Nucleus accumbens (tissue), 56 donors: Measurements from ENCODE around the gene SPINK1.
"Not testable (repeated sequence)": the region's sequence is repeated elsewhere in the genome, so short reads cannot be mapped to it uniquely, and the experiment has no call there.

Source experiments
- DNase-seq, 56 donors: peaks; one replicate each; lab custom pipeline; 2025; lab: John Stamatoyannopoulos, UW

Gene SPINK1

DNA sequence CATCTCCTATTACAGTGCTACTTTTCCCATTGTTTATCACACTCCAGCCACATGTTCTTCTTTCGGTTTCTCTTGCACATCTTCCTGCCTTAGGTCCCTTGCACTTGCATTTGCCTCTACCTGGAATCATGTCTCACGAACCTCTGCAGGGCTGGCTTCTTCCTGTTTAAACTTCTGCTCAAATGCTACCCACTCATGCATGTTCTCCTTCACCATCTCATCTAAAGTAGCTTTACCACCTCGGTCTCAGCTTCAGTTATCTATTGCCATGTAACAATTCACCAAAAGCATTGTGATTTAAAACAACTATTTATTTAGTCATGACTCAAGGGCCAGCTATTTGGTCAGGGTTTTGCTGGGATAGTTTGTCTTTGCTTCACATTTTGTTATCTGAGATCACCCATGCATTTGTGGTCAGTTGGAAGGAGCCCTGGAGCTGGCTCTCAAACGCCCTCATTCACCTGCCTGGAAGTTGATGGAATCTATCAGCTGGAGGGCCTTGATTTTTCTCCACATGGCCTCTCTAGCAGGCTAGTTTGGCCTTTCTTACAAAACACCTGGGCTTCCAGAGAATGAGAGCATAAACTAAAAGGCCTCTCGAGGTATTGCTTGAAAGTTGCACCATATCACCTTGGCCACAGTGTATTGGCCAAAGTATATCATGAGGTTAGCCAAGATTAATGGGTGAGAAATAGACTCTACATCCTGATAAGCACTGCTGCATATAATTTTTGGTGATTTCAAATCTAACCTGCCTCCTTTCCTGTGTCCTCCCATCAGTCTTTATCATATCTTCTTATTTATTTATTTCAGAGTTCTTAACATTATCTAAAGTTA is 21.4 kb downstream of the SPINK1 start:
- DNase-seq = no peak

DNA sequence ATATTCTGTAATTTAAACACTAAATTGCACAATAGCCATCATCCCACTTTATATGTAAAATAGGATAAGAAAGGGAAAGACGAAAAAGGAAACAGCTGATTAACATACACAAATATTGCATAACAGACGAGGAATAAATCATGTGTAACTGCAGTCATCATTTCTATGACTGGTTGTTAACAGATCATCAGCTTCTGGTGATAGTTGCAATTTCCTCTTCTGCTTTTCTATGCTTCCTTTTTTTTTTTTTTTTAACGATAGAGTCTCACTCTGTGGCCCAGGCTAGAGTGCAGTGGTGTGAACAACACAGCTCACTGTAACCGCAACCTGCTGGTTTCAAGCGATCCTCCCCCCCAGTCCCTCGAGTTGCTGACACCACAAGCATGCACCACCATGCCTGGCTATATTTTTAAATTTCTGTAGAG is 26.4 kb downstream of the SPINK1 start:
- DNase-seq = no peak

DNA sequence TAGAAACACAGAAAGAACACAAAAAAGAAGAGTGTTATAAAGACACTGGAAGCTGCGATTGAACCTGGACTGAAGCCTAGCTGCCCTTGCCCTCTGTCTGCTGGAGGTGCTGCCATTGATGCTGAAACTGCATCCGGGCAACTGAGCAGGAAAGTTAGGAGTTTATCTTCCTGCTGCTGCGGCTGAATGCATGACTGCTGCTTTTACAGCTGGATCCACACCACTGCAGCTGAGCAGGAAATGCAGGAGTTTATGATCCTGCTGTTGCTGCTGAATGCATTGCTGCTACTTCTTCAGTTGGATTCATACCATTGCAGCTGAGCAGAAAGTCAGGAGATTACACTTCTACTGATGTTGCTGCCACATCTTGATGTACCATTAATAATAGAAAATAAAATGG is 27.1 kb downstream of the SPINK1 start:
- no peak for DNase-seq

DNA sequence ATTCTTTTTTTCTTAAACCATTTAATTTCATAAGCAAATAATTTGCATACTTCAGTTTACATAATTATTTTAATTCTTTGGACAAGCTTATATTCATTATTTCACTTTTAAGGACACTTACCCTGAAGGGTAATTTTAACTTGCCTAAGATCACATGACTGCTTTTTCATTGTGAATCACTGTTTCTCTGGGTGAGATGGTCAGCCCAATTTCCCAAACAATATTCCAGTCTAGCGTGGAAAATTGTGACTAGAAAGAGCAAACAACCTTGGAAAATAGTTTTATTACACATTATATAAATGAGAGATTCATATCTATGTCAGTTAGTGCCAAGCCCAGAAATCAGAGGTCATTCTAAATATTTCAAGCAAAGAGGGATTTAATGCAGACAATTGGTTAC is 27.5 kb downstream of the SPINK1 start:
- no peak for DNase-seq

- DNase-seq = not testable (repeated sequence)
Observed at GRCh38 chr5:147803161-147803560, 28.3 kb downstream of the SPINK1 start.

- no peak for DNase-seq
Observed at GRCh38 chr5:147801461-147801860, 30.0 kb downstream of the SPINK1 start.

DNA sequence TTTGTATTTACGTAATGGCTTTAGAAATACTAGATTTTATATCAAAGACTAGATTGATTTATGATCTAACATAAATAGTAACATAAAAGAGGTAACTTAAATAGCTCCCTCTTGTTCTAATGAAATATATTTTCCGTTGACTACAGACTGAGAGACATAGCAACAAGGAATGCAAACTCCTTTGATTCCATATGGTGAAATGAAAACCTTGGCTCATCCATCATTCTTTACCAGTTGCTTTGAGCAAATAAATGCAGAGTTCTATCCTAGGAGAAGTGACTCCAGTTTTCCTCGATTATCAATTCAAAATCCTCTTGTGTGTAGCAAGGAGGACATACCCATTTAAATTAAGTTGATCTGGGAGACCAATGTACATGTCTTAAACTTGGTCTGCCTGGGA is 31.0 kb downstream of the SPINK1 start:
- DNase-seq = no peak

DNA sequence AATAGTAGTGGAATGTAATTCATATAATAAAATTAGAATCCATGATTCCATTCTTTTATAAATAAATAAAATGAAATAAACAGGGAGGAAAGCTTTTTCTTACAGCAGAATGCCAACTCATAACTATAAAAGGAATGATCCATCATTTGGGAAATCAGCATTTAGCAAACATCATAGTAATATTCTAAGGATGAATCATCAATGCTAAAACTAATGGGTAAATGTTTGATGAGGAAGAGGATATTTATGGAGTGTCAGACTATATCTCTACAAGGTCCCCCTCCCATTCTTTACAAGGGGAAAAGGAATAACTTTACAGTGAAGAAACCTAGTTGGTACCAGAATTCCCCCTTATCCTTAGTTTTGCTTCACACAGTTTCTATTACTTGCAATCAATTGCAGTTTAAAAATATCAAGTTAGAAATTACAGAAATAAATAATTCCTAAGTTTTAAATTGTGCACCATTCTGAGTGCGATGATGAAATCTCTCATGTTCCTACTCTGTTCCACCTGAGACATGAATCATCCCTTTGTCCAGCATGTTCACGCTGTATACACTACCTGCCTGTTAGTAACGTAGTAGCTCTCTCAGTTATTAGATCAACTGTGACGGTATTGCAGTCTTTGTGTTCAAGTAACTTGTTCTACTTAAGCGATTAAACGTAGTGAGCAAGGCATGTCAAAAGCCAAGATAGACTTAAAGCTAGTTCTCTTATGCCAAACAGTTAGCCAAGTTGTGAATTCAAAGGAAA is 34.7 kb downstream of the SPINK1 start:
- DNase-seq = no peak

DNA sequence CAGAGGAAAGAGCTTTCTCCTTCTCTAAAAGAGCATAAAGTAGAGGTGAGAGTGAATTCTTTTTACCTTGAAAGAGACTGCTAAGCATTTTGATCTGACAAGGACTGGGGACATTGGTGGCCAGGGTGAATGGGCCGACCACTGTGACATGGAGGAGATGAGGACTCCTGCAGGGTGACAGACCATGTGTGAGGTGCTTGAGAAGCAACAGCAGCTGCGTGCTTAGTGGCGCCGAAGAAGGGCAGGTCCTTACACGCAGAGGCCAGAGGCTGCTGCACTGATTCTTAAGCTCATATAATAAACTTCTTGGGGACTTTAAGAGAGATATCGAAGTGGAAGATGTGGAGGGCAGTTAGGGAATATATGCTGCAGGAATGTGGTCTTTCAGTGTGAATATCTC is 40.3 kb downstream of the SPINK1 start:
- DNase-seq = no peak

GRCh38 chr5:147789820-147790219 is 41.7 kb downstream of the SPINK1 start:
- DNase-seq = no peak

GRCh38 chr5:147788023-147788422 is 43.4 kb downstream of the SPINK1 start:
- DNase-seq = no peak

- DNase-seq = no peak
Observed at GRCh38 chr5:147786142-147786541, 45.3 kb downstream of the SPINK1 start.

DNA sequence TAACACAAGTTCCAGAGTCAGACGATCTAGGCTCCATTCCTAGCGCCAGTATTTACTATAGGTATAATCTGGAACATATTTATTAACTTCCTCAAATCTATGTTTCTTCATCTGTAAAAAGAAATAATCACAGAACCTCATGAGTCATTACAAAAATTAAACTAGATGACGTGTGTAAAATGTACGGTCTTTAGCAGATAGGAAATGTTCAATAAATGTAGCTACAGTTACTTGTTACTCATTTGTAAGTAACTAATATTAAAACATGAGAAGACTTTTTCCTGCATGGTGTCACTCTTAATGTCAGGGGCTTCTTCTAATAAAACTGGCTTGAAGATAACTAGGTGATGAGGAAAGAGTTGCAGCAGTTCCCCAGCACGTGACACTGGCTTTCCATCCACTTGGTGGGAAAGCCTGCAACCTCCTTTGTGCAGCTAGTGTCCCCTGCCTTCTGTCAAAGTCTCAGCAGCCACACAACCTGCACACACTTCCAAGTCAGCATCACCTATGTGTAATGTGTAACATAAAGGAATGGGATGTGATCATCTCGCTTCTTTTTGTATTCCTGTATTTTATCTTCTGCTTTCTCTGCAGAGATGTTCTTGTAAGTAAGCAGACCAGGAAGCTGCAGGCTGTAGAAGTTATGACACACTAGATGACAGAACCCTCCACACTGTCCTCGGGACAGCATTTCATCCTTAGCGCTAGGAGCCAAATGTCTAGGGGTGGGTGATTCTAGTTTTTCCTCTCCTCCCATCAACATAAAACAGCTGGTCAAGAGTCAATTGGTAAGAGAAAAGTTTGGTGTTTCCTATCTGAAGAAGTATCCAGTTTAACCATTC is 47.1 kb downstream of the SPINK1 start:
- DNase-seq = peak in 2 of 56 donors; percentile 0 to 2

- peak; percentile 62 to 99 (median 97) for DNase-seq
Observed at GRCh38 chr5:147782110-147783028, 49.1 kb downstream of the SPINK1 start, which contains the start of gene JAKMIP2. Gene JAKMIP2, minus strand, starts transcription at chr5:147782728. Its CDS starts 110,922 bp downstream, at chr5:147671806.

DNA sequence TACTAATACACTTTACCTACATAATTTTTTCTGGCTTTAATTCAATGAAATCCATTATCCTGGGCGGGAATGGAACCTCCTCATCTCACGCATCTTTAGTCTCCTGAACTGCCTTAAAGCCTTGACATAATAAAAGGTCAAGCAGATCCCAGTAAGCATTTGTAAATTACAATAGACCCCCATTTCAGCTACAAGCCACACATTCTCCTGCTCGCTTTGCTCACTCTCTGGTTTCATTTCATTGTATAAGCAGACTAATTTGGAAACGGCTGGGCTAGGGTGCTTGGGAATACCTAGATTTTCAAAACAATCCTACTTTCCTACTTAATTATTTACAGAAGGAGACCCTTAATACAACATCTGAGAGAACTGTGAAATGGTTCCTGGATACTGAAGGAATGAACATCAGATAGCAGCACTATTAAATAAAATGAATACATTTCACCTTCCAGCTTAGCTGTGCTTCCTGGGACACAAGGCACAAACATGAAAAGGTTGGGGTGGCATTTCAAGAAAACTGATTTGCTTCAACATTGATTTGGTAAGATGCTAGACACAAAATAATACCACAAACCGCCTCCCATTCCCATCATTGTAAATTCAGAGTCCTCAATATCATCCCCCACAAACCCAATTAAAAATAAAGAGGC is 50.4 kb downstream of the SPINK1 start:
- peak in 1 of 56 donors; percentile 3 for DNase-seq

GRCh38 chr5:147779694-147780093 is 51.8 kb downstream of the SPINK1 start:
- DNase-seq = no peak

DNA sequence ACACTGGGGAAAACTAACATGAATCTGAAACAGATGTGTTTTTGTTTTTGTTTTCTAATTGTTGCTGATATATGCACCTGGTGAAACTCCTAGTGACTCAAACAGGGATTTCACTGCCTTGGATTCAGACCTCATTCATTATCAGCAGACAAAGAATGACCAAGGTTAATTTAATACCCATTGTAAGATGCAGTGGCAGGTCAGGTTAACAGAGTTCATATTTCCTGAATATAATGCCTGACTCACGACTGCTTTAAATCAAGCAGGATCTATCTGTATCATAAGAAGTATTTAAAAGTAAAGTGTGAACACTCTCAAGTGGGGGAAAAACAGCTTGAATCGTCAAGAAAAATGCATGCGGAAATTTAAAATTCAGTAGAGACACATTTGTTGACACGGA is 54.5 kb downstream of the SPINK1 start:
- DNase-seq = no peak
